Stimulated activated CD4-positive, alpha-beta T cell treated with anti-CD3 and anti-CD28 coated beads, Interleukin-1b, Interleukin-23, amount 100 ng/mL, for 24 hours (primary cell): ENCODE results near the gene ATG101.
A peak's percentile ranks its signal among the peaks of the same experiment; 100 is the strongest.
"Not testable (repeated sequence)": the region's sequence is repeated elsewhere in the genome, so short reads cannot be mapped to it uniquely, and the experiment has no call there.

Experiments used
- DNase-seq, 4 experiments: peaks; one replicate each; pipeline ENCODE4 v3.0.0-alpha.2; 2020; ENCODE audit warnings: low read depth in 4 of 4, low spot score in 1 of 4

The ATG101 gene

GRCh38 chr12:52097045-52097666, 27.4 kb downstream of the ATG101 start:
- DNase-seq, result no peak

- not testable (repeated sequence) for DNase-seq
Observed at GRCh38 chr12:52104431-52105089, 34.8 kb downstream of the ATG101 start.

GRCh38 chr12:52116222-52117125, 46.7 kb downstream of the ATG101 start:
- peak in 3 of 4 experiments; percentile 33 to 54 (median 43) for DNase-seq

- not testable (repeated sequence) for DNase-seq
Observed at GRCh38 chr12:52117806-52118475, 48.2 kb downstream of the ATG101 start.

- DNase-seq, result peak in 1 of 4 experiments; percentile 31
Observed at GRCh38 chr12:52119398-52120254, 49.8 kb downstream of the ATG101 start.

- no peak for DNase-seq
Observed at GRCh38 chr12:52120951-52121823, 51.4 kb downstream of the ATG101 start.

- peak; percentile 45 to 53 (median 48) for DNase-seq
Observed at GRCh38 chr12:52121824-52122539, 52.2 kb downstream of the ATG101 start.

GRCh38 chr12:52122540-52122871, 52.7 kb downstream of the ATG101 start:
- no peak for DNase-seq

GRCh38 chr12:52122904-52123303, 53.1 kb downstream of the ATG101 start:
- DNase-seq, result no peak

GRCh38 chr12:52123487-52124186, 53.9 kb downstream of the ATG101 start:
- DNase-seq, result no peak

GRCh38 chr12:52125476-52125900, 55.7 kb downstream of the ATG101 start:
- no peak for DNase-seq

GRCh38 chr12:52126050-52126604, 56.3 kb downstream of the ATG101 start:
- DNase-seq, result no peak
